Psoas muscle (tissue), 8 donors: ENCODE measurements around the gene UTS2B. TPM values are rescaled to one million over a fixed set of nuclear protein-coding genes. Genes with fewer than 3 reads are reported as not detected.
A peak's percentile ranks its signal among the peaks of the same experiment; 100 is the strongest.

Experiments used
- ATAC-seq, 4 donors: fragments of 200-7000 bp; cut with Tn5 transposase; one replicate each; pipeline ENCODE4 v1.9.1; 2020; ENCODE audit warnings: moderate library complexity in 3 of 4, mild to moderate bottlenecking in 2 of 4
- DNase-seq, 2 donors: peaks; one replicate each; pipeline ENCODE4 v3.0.0-alpha.2; 2020
- H3K27ac ChIP-seq: fragments of 200-600 bp; one replicate; pipeline ENCODE4 v1.8.0; 2022
- H3K27me3 ChIP-seq, 3 donors: fragments of 200-600 bp in 1 of 3; one replicate each; pipeline versions ENCODE4 v1.6.1 to v1.8.0; 2013 to 2022; ENCODE audit warnings: low read length in 2 of 3, mild to moderate bottlenecking in 2 of 3, moderate library complexity in 1 of 3; ENCODE audit not compliant: insufficient read depth in 3 of 3
- H3K36me3 ChIP-seq, 2 donors: fragments of 200-600 bp in 1 of 2; one replicate each; pipeline versions ENCODE4 v1.6.1 to v1.8.0; 2013 to 2022; ENCODE audit warnings: low read depth in 1 of 2, mild to moderate bottlenecking in 1 of 2, moderate library complexity in 1 of 2; ENCODE audit not compliant: insufficient read depth in 1 of 2
- H3K4me1 ChIP-seq: fragments of 200-600 bp; one replicate; pipeline ENCODE4 v1.8.0; 2022
- H3K4me3 ChIP-seq: fragments of 200-600 bp; one replicate; pipeline ENCODE4 v1.8.0; 2022; ENCODE audit warnings: mild to moderate bottlenecking
- H3K9me3 ChIP-seq: fragments of 200-600 bp; one replicate; pipeline ENCODE4 v1.8.0; 2022
- CTCF ChIP-seq: fragments of 200-600 bp; IDR thresholded peaks from one replicate; pipeline ENCODE4 v1.8.0; 2022; ENCODE audit warnings: antibody characterized with exemption
- WGBS, 3 donors: extraction: QIAGEN DNeasy Blood & Tissue Kit; methylation state at CpG; one replicate each; pipeline versions ENCODE4 v1.1.6 to v1.1.7; 2013; 5-methylcytosine and 5-hydroxymethylcytosine counted together
- intact Hi-C, 2 donors: fragments of 100-400 bp; cut with DNase I; formaldehyde crosslinking; loops; one replicate each; pipeline versions ENCODE4 v1.11.0 to v1.14.2; 2022
- polyA plus RNA-seq, 3 donors: library from polyadenylated mRNA; stranded (reverse); fragments of 200-250 nt; gene quantifications; one replicate each; pipeline ENCODE4 v1.2.3, GENCODE V29; 2013
- total RNA-seq, 4 donors: library from RNA; stranded (reverse); fragmentation: NEBNext Ultra II Directional in 2 of 4; extraction: Animal tissue kit (Norgen Biotek cat#: 25700) in 2 of 4; gene quantifications; one replicate each; pipeline versions ENCODE4 v1.2.1 to v1.2.4, GENCODE V29; 2021 to 2023
- donor health status: healthy with polysubstance abuse.
- donor health status: DM: no; HTN: no; CAD: no; lungs with moderate emphysema.
- donor health status: Bipolar disorder and iron deficiency.
- donor health status: healthy.
- donor health status: DM: yes; HTN: yes; CAD: no.
- donor health status: DM: no; HTN: no; CAD: no.
- donor health status: DM: no; HTN: no; CAD: no.
- donor health status: DM: yes; HTN: yes; CAD: no.

UTS2B gene
- total and polyA plus RNA-seq, 7 donors, result 0.03 to 0.22 (median 0.05) TPM; not detected in 3

GRCh38 chr3:191333298-191333880, 3.1 kb upstream of the UTS2B start:
- DNase-seq (no peak), ATAC-seq (no peak)
- no peaks in the 10 kb centered on the region for H3K36me3 ChIP-seq
- H3K9me3 ChIP-seq, result no peaks in the 10 kb centered on the region
- H3K27ac ChIP-seq, result no peak overlapping the region
- TF ChIP-seq CTCF, result no peak
- no peak overlapping the region for H3K4me3 ChIP-seq
- WGBS, 3 donors, result 89 to 95% (median 90%) methylated on average over 3 of the region's 3 CpGs
- intact Hi-C loops, result loop anchor here in 1 of 2 donors (5.0 kb wide), 1 partner anchor 34 kb away; no protein-coding TSS in a partner anchor
- H3K27me3 ChIP-seq, result no peaks in the 10 kb centered on the region
- H3K4me1 ChIP-seq, result peaks cover 46% of the 10 kb centered on the region

- TF ChIP-seq CTCF, result no peak
- 47 to 57% (median 49%) methylated on average over 3 of the region's 3 CpGs for WGBS, 3 donors
- Histone ChIP-seq H3K9me3 (no peaks in the 10 kb centered on the region), H3K4me1 (peaks cover 40% of the 10 kb centered on the region), H3K36me3 (no peaks in the 10 kb centered on the region), H3K27me3 (no peaks in the 10 kb centered on the region), H3K27ac (peak overlapping the region; percentile 94), H3K4me3 (peak overlapping the region; percentile 94)
- ATAC-seq (no peak), DNase-seq (no peak)
- intact Hi-C loops, result loop anchor here in 1 of 2 donors (5.0 kb wide), 1 partner anchor 36 kb away; no protein-coding TSS in a partner anchor
Measured at GRCh38 chr3:191331388-191331787, 1.1 kb upstream of the UTS2B start.

- Histone ChIP-seq H3K27ac (peak overlapping the region; percentile 94), H3K9me3 (no peaks in the 10 kb centered on the region), H3K4me1 (peaks cover 40% of the 10 kb centered on the region), H3K27me3 (no peaks in the 10 kb centered on the region), H3K36me3 (no peaks in the 10 kb centered on the region), H3K4me3 (peak overlapping the region; percentile 94)
- ATAC-seq (peak in 1 of 4 donors; percentile 2), DNase-seq (no peak)
- intact Hi-C loops, result loop anchor here in 1 of 2 donors (5.0 kb wide), 1 partner anchor 37 kb away; no protein-coding TSS in a partner anchor
- TF ChIP-seq CTCF, result no peak
- WGBS, 3 donors, result 9 to 13% (median 10%) methylated on average over 11 of the region's 11 CpGs
Measured at GRCh38 chr3:191330530-191331048, 263 bp upstream of the UTS2B start.

GRCh38 chr3:191328962-191329653, 1.2 kb downstream of the UTS2B start, which contains the start of gene CCDC50:
CCDC50 (plus strand) TSS chr3:191329394; CDS start chr3:191329675, 281 bp downstream.
- no peak for TF ChIP-seq CTCF
- peak; percentile 88 to 93 for DNase-seq
- ATAC-seq, result peak; percentile 93 to 96 (median 94)
- intact Hi-C loops, result loop anchor here in 1 of 2 donors (5.0 kb wide), 1 partner anchor 87 kb away; no protein-coding TSS in a partner anchor
- Histone ChIP-seq H3K27me3 (no peaks in the 10 kb centered on the region), H3K4me1 (peaks cover 30% of the 10 kb centered on the region), H3K4me3 (peak within 1 kb of the TSS; percentile 94), H3K9me3 (no peaks in the 10 kb centered on the region), H3K27ac (peak within 1 kb of the TSS; percentile 94), H3K36me3 (no peaks in the 10 kb centered on the region)
- WGBS, 3 donors, result 0 to 2% (median 1%) methylated on average over 51 to 63 of the region's 63 CpGs
